OCI-LY7 (cell line): ENCODE data around the gene DPYSL4.

Source experiments
- CTCF ChIP-seq: fragments of 200-600 bp; sonication (generic); conservative IDR thresholded peaks from 2 replicates; pipeline ENCODE4 v1.5.1; 2014; ENCODE audit warnings: mild to moderate bottlenecking, antibody characterized with exemption, low read length, moderate library complexity, mixed read lengths
- EZH2phosphoT487 ChIP-seq: fragments of 200-600 bp; sonication (generic); IDR thresholded peaks from 2 replicates; pipeline ENCODE4 v1.6.1; 2018; ENCODE audit warnings: low read depth, borderline replicate concordance, mild to moderate bottlenecking, mixed run types, antibody characterized with exemption, low read length, moderate library complexity, mixed read lengths

DNA sequence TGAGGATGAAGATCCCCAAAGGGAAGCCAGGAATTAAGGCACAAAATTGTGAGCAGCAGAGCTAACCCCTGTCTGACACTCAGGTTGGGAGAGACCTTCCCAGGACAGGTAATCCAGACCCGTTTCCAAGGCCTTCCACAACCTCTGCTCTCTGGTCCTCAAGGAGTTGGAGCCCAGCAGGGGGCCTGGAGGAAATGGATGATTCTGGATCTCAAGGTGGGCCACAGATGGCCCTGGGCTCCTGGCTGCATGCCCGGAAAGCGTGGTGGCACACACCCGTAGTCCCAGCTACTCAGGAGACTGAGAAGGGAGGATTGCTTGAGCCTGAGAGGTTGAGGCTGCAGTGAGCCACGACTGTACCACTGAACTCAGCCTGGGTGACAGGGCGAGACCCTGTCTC, 42.3 kb downstream of the DPYSL4 start:
- TF ChIP-seq CTCF (no peak), EZH2phosphoT487 (no peak)
